ENCODE results near the gene TRIM63. TPM values are rescaled to one million over a fixed set of nuclear protein-coding genes. Genes with fewer than 3 reads are reported as not detected.

TRIM63 gene
- total and polyA plus RNA-seq, 9 of the 15 experiments (the other 6 are each of a cell fraction or from before 2014, with no cell fraction given), result 0.08 to 0.57 (median 0.36) TPM

DNA sequence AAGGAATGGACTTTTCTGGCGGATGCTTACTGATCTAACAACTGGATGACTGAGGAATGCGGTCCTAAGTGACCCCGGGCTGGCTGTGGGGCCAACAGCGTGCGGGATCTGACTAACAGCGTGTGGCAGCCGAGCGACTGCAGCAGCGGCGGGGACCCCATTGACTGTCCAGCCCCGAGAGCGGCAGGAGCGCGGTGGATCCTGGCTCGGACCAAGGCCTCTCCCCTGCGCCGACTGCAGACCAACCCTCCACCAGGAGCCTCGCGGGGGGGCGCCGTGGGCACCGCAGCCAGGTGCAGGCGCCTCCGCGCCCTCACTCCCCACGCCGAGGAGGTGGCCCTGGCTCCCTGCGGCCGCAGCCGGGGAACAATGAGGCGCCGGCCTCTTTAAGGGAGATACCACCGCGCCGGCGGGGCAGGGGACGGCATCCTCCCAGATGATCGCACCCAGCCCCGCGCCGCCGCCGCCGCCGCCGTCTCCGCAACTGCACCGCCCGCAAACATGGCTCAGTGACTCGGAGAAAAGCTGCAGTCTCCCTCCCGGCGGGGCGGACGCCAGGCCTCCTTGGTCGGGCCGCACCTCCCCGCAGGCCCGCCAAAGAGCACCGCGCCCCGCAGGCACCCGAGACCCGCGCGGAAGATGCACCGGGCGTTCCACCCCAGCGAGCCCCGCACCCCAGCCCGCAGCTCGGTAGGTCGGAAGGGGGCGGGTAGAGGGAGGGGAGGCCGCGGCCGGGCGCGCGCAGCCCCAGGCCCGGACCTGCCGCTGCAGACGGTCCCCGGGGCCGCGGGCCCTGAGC, 43.5 kb upstream of the TRIM63 start (continued):
- TF ChIP-seq ATF6 (CRISPR knock-in tag; IDR thresholded peaks at IDR 0.05) (peak; percentile 27; the same call in 1 of the 2 replicates), SREBF2 (CRISPR knock-in tag; IDR thresholded peaks at IDR 0.05) (no peak), ZNF253 (CRISPR knock-in tag; conservative IDR thresholded peaks at IDR 0.05) (0 out of 2 replicates have a peak, but pooled peaks have one; percentile 19), MAFF (IDR thresholded peaks at IDR 0.05; ENCODE audit: low read length) (no peak), TRIM25 (IDR thresholded peaks at IDR 0.05; ENCODE audit: borderline replicate concordance) (no peak), KLF6 (CRISPR knock-in tag; IDR thresholded peaks at IDR 0.05; ENCODE audit: borderline replicate concordance) (no peak), TAF1 (IDR thresholded peaks at IDR 0.05; ENCODE audit: control insufficient read depth, extremely low read depth, insufficient read depth, low read length, severe bottlenecking) (peak; percentile 79), NFE2 (IDR thresholded peaks at IDR 0.05; ENCODE audit: low read depth) (no peak), ZC3H4 (CRISPR knock-in tag; IDR thresholded peaks at IDR 0.05; ENCODE audit: borderline replicate concordance) (no peak; the same call in 1 of the 2 replicates), CEBPB (tag; IDR thresholded peaks at IDR 0.05) (no peak), PML (IDR thresholded peaks at IDR 0.05; ENCODE audit: low read length) (0 out of 2 replicates have a peak, but pooled peaks have one; percentile 32), KLF13 (tag; IDR thresholded peaks at IDR 0.05; ENCODE audit: borderline replicate concordance, low read depth) (peak; percentile 35; the same call in 1 of the 2 replicates), ATF7 (IDR thresholded peaks at IDR 0.05) (peak; percentile 98), CBFA2T3 (IDR thresholded peaks at IDR 0.05) (peak; percentile 9; the same call in 1 of the 2 replicates), DLX4 (CRISPR knock-in tag; IDR thresholded peaks at IDR 0.05) (no peak)
- TF ChIP-seq, protein P1, sequence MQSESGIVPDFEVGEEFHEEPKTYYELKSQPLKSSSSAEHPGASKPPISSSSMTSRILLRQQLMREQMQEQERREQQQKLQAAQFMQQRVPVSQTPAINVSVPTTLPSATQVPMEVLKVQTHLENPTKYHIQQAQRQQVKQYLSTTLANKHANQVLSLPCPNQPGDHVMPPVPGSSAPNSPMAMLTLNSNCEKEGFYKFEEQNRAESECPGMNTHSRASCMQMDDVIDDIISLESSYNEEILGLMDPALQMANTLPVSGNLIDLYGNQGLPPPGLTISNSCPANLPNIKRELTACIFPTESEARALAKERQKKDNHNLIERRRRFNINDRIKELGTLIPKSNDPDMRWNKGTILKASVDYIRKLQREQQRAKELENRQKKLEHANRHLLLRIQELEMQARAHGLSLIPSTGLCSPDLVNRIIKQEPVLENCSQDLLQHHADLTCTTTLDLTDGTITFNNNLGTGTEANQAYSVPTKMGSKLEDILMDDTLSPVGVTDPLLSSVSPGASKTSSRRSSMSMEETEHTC (IDR thresholded peaks at IDR 0.05), result no peak
- TF ChIP-seq, protein P2, sequence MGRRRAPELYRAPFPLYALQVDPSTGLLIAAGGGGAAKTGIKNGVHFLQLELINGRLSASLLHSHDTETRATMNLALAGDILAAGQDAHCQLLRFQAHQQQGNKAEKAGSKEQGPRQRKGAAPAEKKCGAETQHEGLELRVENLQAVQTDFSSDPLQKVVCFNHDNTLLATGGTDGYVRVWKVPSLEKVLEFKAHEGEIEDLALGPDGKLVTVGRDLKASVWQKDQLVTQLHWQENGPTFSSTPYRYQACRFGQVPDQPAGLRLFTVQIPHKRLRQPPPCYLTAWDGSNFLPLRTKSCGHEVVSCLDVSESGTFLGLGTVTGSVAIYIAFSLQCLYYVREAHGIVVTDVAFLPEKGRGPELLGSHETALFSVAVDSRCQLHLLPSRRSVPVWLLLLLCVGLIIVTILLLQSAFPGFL (CRISPR knock-in tag; IDR thresholded peaks at IDR 0.05), result no peak
- TF ChIP-seq, protein P3, sequence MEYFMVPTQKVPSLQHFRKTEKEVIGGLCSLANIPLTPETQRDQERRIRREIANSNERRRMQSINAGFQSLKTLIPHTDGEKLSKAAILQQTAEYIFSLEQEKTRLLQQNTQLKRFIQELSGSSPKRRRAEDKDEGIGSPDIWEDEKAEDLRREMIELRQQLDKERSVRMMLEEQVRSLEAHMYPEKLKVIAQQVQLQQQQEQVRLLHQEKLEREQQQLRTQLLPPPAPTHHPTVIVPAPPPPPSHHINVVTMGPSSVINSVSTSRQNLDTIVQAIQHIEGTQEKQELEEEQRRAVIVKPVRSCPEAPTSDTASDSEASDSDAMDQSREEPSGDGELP (CRISPR knock-in tag; IDR thresholded peaks at IDR 0.05; ENCODE audit: borderline replicate concordance), result peak; percentile 94
